Activated gamma-delta T cell treated with Interleukin-2 at 50 U/mL for 16 hours (primary cell): ENCODE data around the gene VWCE.

Source experiments
- DNase-seq: peaks from one replicate; pipeline ENCODE4 v3.0.0-alpha.2; 2020

VWCE gene, protein sequence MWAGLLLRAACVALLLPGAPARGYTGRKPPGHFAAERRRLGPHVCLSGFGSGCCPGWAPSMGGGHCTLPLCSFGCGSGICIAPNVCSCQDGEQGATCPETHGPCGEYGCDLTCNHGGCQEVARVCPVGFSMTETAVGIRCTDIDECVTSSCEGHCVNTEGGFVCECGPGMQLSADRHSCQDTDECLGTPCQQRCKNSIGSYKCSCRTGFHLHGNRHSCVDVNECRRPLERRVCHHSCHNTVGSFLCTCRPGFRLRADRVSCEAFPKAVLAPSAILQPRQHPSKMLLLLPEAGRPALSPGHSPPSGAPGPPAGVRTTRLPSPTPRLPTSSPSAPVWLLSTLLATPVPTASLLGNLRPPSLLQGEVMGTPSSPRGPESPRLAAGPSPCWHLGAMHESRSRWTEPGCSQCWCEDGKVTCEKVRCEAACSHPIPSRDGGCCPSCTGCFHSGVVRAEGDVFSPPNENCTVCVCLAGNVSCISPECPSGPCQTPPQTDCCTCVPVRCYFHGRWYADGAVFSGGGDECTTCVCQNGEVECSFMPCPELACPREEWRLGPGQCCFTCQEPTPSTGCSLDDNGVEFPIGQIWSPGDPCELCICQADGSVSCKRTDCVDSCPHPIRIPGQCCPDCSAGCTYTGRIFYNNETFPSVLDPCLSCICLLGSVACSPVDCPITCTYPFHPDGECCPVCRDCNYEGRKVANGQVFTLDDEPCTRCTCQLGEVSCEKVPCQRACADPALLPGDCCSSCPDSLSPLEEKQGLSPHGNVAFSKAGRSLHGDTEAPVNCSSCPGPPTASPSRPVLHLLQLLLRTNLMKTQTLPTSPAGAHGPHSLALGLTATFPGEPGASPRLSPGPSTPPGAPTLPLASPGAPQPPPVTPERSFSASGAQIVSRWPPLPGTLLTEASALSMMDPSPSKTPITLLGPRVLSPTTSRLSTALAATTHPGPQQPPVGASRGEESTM

DNA sequence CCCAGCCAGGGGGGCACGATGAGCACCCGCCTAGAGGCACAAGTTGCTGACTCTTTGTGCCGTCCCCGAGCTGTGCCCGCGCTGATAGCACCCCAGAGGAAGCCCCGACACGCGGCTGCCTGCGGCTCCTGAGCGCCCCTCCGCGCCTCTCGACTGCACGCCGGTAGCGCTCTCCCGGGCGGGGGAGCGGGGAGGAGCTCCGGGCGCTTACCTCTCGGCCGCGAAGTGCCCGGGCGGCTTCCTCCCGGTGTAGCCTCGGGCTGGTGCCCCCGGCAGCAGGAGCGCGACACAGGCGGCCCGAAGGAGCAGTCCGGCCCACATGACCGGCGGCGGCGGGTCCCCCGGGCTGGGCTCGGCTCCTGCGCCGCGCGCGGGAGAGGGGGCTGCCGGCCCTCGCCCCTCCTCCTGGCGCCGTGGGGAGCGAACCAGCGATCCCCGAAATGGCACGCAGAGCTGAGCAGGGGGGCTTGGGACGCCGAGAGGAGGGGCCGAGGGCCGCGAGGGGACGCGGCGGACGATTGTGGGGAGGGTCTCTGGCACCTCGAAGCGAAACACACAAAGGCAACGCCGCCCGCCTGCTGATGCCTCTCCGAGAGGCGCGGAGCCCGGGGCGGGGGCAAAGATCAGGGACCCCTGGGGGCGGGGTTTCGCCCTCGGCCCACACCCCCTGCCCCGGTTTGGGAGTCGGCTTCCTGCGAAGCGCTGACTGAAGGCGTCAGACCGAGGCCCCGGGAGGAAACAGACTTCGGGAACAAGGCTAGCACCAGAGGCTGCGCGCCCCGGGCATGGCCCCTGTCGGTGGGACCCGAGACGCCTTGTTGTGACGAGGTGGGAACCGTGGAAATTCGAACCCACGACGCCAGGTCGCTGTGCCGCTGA is at the start of gene VWCE:
TSS of gene VWCE (minus strand) at position 600 of the 879 bp plus-strand sequence. CDS start at position 321, 279 bp downstream.
- peak; percentile 54 for DNase-seq

- DNase-seq = no peak
Measured at GRCh38 chr11:61343792-61344745, 49.0 kb upstream of the VWCE start.

GRCh38 chr11:61342207-61342803 is 47.2 kb upstream of the VWCE start:
- DNase-seq = no peak

DNA sequence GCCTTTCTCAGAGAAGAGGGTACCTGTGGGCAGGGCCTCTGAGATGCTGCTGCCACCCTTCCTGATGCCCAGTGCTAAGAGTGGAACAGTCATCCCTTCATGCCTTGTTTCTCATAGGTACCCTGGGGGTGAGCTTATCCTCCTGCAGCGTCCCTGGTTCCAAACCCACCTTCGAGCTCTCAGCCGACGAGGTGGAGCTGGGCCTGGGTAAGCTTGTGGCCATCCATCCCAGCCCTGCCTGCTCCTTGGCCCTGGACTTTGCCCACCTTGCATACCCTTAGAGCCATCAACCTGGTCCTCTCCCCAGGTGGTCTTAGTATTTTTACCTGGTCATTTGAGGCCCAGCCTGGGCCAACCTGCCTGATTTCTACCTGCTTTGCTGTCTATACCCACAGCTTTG is 46.6 kb upstream of the VWCE start:
- no peak for DNase-seq

DNA sequence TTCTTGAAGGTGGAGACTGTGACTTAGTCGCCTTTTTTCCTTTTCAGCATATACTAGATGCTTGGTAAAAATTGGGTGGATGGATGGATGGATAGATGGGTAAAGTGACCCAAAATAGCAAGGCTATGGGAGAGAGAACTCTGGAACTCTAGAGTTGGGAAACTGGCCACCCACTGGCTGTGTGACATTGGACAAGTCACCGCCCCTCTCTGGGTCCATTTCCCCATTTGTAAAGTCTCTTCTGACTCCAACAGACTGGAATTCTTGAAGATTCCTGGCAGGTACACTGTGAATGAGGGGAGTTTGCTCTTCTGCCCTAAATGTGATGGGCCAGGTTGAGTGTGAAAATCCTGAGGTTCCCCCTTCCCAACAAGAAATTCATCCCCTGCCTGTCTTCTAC is 45.9 kb upstream of the VWCE start:
- no peak for DNase-seq

DNA sequence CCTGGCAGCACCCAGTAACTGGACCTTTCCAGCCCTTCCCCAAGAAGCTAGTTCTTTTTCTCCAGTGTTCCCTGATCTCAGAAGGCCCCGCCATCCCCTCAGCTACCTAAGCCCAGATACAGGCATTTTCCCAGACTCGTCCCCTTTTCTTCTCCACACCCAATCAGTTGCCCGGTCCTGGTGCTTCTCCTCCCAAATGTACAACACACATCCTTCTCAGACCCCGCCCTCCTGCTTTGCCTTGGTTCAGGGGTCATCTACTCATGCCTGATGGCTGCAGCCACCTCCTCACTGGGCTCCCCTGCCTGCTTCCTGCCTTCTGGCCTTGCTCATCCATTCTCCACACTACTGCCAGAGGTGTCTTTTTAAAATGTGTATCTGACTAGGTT is 44.4 kb upstream of the VWCE start:
- no peak for DNase-seq

DNA sequence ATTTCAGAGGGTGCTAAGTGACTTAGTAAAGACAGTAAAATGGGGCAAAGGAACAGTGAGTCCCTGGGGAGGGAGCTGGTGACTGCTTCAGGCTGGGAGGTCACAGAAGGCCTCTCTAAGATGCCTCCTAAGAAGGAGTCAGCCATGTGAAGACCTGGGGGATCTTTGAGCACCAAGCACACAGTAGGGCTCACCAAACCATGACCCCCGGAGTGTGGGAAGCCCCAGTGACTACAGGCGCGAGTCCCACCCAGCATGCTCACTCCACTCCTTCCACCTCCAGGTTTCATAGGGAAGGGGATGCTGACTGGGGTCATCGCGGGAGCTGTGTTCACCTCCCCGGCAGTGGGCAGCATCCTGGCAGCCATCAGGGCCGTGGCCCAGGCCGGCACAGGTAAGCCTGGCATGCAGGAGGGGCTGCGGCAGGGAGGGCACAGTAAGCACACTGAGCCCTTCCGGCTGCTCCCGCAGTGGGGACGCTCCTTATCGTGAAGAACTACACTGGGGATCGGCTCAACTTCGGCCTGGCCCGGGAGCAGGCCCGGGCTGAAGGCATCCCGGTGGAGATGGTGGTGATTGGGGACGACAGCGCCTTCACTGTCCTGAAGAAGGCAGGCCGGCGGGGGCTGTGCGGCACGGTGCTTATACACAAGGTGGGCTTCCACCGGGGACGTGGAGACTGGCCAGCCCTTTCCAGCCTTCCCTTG is 43.8 kb upstream of the VWCE start:
- DNase-seq = no peak

DNA sequence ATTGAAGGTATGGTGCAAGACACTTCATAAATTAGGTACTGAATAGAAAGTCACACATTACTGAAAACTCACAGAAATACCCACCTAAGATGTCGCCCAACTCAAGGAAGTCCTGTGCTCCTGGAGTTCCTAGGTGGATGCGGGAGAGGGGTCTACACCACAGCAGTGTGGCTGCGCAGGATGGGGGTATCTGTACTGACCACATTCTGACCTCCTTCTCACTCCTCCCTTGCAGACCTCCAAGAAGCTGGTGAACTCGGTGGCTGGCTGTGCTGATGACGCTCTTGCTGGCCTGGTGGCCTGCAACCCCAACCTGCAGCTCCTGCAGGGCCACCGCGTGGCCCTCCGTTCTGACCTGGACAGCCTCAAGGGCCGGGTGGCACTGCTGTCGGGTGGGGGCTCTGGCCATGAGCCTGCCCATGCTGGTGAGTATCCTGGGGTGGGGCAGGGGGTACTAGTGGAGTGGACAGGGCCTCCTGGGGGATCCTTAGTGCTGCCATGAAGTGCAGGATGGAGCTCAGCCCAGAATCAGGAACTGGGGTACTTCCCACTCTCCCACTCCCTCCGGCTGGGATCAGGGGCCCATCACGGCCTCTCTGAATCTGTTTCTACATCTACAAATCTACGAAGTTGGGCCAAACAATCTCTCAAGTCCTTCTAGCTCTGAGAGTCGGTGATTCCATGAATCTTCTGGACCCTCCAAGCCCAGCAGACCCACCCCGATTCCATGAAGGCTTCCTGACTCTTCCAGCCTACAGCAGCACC is 42.8 kb upstream of the VWCE start:
- no peak for DNase-seq

GRCh38 chr11:61336171-61336935 is 41.2 kb upstream of the VWCE start:
- DNase-seq = peak; percentile 80

DNA sequence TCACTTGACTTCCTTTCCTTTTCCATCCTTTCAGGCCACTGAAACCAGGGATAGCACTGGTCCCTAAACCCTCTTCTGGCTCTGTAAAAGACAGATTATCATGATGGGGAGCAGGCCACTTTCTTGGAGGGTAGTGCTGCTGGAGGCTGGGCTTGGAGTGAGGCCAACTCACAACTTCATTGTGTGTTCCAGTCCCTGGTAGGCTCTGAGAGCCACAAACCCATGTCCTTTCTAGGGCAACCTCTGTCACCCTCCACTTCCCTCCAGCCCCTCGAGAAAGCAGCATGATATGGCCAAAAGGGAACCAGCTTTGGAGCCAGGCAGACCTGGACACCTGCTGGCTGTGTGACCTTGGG is 40.2 kb upstream of the VWCE start:
- DNase-seq = no peak

GRCh38 chr11:61334434-61335354 is 39.6 kb upstream of the VWCE start:
- no peak for DNase-seq

DNA sequence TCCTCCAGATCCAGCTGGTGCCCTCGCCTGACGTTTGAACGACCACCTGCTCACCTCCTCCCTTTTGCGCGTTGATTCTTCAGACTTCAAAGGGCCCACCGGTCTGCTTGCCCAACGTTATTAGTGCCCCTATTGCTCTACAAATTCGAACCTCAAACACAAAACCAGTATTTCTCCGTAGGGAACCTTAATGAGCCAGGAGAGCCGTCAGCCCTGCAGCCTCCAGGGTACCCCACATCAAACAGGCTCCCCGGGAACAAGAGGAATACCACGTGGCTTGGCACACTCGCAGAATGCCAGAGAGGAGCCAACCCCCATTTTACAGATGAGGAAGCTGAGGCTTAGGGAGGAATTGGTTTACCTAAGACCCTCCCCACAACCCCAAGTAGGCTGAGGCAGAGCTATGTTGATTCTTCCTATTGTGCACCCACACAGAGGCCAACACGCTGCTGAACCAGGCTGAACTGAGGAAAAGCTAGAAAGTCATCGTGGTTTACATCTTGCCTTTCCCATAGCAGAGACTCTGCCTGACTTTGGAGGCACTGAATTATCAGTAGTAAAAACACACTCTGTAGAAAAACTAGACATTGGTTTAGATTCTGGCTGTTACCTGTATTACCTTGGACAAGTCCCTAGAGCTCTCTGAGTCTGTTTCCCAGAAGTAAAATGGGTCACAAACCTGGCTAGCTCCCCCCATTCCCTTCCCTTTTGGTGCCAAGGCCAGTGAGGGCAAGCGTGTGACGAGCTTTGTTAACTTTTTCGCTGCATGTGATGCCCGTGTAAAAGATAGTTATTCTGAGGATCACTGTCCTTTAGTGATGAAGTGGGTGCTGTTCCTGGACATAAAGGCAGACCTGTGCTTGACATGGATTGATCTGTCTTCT is 38.7 kb upstream of the VWCE start:
- DNase-seq = no peak

DNA sequence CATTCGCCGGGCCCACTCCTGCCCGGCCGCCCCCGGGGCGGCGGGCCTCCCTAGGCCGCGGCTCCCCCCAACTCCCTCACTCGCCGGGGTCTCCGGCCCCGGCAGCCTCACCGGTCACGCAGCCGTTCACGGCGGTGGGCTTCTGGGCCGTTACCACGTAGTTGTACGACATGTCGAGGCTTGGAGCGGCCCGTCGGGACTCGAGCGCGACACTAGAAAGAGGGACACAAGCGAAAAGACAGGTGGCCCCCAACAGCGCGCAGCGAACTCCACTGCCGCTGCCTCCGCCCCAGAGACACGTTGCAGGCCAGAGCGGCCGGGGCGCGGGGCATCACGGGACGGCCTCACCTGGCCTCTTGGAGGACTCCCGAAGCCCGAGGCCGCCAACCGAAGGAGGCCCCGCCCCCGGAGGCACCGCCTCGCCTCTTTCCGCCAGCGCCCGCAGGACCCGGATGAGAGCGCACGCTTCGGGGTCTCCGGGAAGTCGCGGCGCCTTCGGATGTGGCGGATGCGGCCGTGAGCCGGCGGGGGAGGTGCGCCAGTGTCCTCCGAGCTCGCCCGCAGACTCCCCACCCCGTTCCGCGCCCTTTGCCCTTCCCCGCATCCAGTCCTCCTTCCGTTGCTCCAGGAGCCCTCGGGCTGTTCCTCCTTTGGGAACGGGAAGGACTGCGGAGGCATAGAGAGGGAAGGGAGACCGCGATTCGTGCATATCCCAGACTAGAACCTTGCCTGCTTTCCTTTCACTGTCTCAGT is 37.9 kb upstream of the VWCE start, which contains the start of the genes DDB1 and TKFC:
TSS of gene DDB1 (minus strand) at position 309 of the 753 bp plus-strand sequence. CDS start at position 172, 137 bp downstream.
TSS of gene TKFC (plus strand) at position 432 of the 753 bp plus-strand sequence. CDS start 1,501 bp downstream, outside the sequence.
- DNase-seq = peak; percentile 97

DNA sequence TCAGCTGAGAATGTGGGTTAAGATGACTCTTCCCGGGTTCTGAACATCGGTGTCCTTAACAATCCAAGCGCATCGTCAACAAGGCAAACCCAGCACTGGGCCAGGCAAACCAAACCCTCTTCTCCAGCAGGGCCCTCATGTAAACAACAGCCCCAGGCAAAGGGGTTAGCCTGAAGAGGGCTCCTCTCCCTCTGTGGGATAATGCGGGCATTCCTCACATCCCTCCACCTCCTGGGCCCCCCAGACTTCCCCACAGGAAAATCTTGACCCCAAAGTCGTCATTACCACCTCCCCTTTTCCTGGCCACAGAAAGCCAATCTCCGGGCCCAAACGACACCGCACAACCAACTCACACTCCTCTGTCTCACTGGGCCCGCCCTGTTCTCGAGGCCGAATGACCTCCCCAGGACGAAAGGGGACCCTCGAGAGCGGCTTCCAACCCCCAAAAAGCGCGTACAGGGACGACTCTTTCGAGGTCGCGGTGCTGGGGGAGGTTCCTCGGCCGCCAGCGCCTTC is 37.2 kb upstream of the VWCE start:
- DNase-seq = no peak

- no peak for DNase-seq
Measured at GRCh38 chr11:61331651-61332050, 36.5 kb upstream of the VWCE start.
